ENCODE results near the gene RAB11FIP4.

Gene RAB11FIP4

DNA sequence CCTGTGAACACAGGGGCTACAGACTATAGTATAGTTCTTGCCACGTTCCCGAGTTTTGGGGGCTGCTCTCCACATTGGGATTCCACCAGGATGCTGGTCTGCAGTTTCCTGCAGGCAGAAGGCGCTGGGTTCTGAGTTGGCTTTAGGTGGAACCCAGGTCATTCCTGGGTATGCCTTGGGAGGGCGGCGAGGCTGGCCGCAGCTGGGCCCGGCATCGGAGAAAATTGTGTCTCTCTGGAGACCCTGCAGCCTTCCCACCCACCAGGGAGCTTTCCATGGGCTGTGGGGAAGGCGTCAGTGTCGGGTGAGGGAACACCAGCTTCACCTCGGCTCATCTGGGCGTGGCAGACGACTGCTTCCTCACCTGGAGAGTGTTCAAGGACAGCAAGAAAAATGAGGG is 183.6 kb downstream of the RAB11FIP4 start:
- Histone ChIP-seq H3K27ac (no peak overlapping the region), H3K36me3 (no peaks in the 10 kb centered on the region), H3K4me3 (ENCODE audit: low read depth, low read length) (no peak overlapping the region), H3K27me3 (ENCODE audit: insufficient read depth, low read depth, severe bottlenecking) (no peaks in the 10 kb centered on the region), H3K9me3 (ENCODE audit: severe bottlenecking) (no peaks in the 10 kb centered on the region)
- DNase-seq, result no peak
- TF ChIP-seq, protein P1, sequence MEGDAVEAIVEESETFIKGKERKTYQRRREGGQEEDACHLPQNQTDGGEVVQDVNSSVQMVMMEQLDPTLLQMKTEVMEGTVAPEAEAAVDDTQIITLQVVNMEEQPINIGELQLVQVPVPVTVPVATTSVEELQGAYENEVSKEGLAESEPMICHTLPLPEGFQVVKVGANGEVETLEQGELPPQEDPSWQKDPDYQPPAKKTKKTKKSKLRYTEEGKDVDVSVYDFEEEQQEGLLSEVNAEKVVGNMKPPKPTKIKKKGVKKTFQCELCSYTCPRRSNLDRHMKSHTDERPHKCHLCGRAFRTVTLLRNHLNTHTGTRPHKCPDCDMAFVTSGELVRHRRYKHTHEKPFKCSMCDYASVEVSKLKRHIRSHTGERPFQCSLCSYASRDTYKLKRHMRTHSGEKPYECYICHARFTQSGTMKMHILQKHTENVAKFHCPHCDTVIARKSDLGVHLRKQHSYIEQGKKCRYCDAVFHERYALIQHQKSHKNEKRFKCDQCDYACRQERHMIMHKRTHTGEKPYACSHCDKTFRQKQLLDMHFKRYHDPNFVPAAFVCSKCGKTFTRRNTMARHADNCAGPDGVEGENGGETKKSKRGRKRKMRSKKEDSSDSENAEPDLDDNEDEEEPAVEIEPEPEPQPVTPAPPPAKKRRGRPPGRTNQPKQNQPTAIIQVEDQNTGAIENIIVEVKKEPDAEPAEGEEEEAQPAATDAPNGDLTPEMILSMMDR (IDR thresholded peaks at IDR 0.05; ENCODE audit: low read depth, low read length), result no peak

DNA sequence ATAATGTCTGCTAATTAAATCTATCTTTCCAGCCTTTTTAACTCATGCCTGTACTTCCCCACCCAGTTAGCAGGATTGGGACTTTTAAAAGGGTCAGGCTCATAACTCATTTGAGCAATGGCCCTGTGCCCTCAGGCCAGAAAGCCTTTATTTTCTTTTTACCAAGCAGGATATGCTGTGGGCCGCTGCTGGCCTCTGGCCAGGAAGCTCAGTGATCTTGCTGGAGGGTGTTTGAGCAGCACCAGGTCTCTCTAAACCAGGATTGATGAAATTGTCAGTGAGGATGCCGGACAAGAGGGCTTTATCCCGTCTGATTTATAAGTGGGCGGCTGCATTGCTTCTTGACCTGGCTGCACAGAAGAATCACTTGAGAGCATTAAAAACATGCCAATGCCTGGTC is 187.8 kb downstream of the RAB11FIP4 start:
- H3K27ac ChIP-seq, result no peak overlapping the region
- H3K36me3 ChIP-seq, result no peaks in the 10 kb centered on the region
- TF ChIP-seq, protein P1 (IDR thresholded peaks at IDR 0.05; ENCODE audit: low read depth, low read length), result no peak
- no peak overlapping the region for H3K4me3 ChIP-seq (ENCODE audit: low read depth, low read length)
- H3K27me3 ChIP-seq (ENCODE audit: insufficient read depth, low read depth, severe bottlenecking), result no peaks in the 10 kb centered on the region
- no peaks in the 10 kb centered on the region for H3K9me3 ChIP-seq (ENCODE audit: severe bottlenecking)
- no peak for DNase-seq

DNA sequence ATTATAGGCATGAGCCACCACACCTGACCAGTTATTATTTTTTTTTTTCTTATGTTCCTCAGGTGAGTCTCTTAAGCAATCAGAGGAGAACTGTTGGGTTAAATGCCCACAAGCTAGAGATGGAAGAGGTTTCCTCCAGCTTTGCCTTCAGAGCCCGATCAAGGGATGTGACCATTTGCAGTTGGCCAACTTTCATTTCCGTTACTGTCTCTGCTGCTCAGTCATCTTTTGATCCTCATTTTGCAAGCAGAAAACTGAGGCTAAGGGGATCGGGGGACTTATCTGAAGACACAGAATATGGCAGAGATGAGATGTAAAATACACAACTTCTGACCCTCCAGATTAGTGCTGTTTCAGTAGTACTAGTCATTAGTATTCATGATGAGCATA is 188.8 kb downstream of the RAB11FIP4 start:
- TF ChIP-seq, protein P1 (IDR thresholded peaks at IDR 0.05; ENCODE audit: low read depth, low read length), result no peak
- H3K9me3 ChIP-seq (ENCODE audit: severe bottlenecking), result no peaks in the 10 kb centered on the region

DNA sequence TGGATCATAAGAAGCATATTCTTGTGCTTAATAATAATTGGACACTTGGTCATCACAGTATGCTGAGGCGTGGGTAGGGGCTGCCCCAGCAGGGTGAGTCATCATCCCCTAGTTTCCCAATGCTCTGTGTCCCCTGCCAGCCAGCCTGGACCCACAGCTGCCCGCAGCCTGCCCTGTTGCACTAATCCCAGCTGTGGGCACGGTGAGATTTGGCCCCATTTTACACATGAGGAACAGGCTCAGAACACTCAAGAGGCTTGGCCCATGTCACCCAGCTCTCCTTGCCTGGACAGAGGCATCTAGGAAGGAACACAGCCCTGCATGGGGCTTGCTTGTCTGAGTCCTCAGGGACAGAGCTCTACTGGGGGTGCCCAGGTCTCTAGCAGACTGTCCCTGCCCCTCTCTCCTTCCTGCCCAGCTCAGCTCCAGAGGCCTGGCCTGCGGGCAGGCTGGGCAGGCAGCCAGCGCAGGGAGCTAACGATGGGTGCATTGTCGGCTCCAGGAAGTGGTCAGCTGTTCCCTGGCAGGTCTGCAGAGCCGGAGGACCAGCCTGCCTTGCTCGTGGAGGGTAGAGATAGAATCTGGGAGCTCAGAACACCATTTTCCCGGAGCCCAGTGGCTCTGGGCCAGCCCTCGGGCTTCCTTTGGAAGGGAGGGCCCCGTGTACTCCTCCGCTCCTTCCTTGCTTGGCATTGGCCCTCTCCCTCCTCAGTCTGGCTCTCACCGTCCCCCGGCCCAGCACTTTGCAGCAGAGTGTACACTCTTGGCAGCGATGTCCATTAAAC is 189.4 kb downstream of the RAB11FIP4 start:
- H3K27me3 ChIP-seq (ENCODE audit: insufficient read depth, low read depth, severe bottlenecking), result no peaks in the 10 kb centered on the region
- no peaks in the 10 kb centered on the region for H3K9me3 ChIP-seq (ENCODE audit: severe bottlenecking)
- no peak for DNase-seq
- TF ChIP-seq, protein P1 (IDR thresholded peaks at IDR 0.05; ENCODE audit: low read depth, low read length), result no peak
- no peak overlapping the region for H3K4me3 ChIP-seq (ENCODE audit: low read depth, low read length)
- no peaks in the 10 kb centered on the region for H3K36me3 ChIP-seq
- H3K27ac ChIP-seq, result no peak overlapping the region

More for the DNA sequence above, 188.8 kb downstream of the RAB11FIP4 start:
- no peaks in the 10 kb centered on the region for H3K27me3 ChIP-seq (ENCODE audit: insufficient read depth, low read depth, severe bottlenecking)
- H3K27ac ChIP-seq, result no peak overlapping the region
- no peak for DNase-seq
- H3K36me3 ChIP-seq, result no peaks in the 10 kb centered on the region
- H3K4me3 ChIP-seq (ENCODE audit: low read depth, low read length), result no peak overlapping the region

DNA sequence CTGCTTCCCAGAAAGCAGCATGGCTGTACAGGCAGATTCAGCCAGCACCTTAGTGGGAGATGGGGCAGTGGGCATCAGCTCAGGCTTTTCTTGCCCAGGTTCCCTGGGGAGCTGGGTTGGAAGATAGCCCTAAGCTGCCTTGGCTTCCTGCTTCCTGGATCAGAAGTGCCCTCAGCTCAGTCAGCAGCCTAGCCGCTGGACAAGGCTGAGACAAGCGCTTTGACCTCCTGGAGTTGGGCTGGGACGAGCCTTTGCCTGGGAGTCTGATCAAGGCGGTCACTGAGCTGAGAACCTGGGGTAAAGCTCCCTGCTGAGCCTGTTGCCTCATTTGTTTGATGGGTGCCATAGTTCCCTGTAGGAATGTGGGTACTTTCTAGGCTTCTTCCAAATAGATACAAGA is 190.0 kb downstream of the RAB11FIP4 start:
- Histone ChIP-seq H3K27ac (no peak overlapping the region), H3K9me3 (ENCODE audit: severe bottlenecking) (no peaks in the 10 kb centered on the region), H3K27me3 (ENCODE audit: insufficient read depth, low read depth, severe bottlenecking) (no peaks in the 10 kb centered on the region), H3K36me3 (no peaks in the 10 kb centered on the region), H3K4me3 (ENCODE audit: low read depth, low read length) (no peak overlapping the region)
- TF ChIP-seq, protein P1 (IDR thresholded peaks at IDR 0.05; ENCODE audit: low read depth, low read length), result no peak
- no peak for DNase-seq

Measured in WERI-Rb-1 (cell line).